Prostate gland (tissue), 2 donors: Measurements from ENCODE around the gene NIT2.

ENCODE experiments used
- CTCF ChIP-seq, 4 experiments: fragments of 200-600 bp in 2 of 4; fragments of 450-650 bp in 2 of 4; sonication (generic) in 2 of 4; IDR thresholded peaks; 1 replicate in 3 of 4; 2 replicates in 1 of 4; pipeline ENCODE4 v1.5.1; 2016 to 2019; ENCODE audit warnings: antibody characterized with exemption in 4 of 4, mild to moderate bottlenecking in 2 of 4, moderate library complexity in 2 of 4
- POLR2A ChIP-seq: fragments of 450-650 bp; IDR thresholded peaks from one replicate; pipeline ENCODE4 v1.6.1; 2016; ENCODE audit warnings: antibody characterized with exemption, mild to moderate bottlenecking

GRCh38 chr3:100329800-100330489 is 4.6 kb upstream of the NIT2 start:
- TF ChIP-seq POLR2A (no peak), CTCF (IDR thresholded peaks at IDR 0.05) (no peak)
